RWPE1 (cell line): ENCODE data around the gene TSPAN18.

Experiments
- CTCF ChIA-PET: fragments of 350-600 bp; sonication (Branson Sonifier 250); formaldehyde crosslinking; extraction: SDS; loops from one replicate; lab custom pipeline; 2021; lab: Yijun Ruan, JAX
- POLR2A ChIA-PET: fragments of 400-600 bp; formaldehyde crosslinking; extraction: SDS; loops from one replicate; lab custom pipeline; 2020; ENCODE audit warnings: antibody characterized with exemption; ENCODE audit not compliant: low non-redundant PET; lab: Yijun Ruan, JAX
- DNase-seq: peaks from one replicate; pipeline ENCODE4 v3.0.0; 2012; ENCODE audit warnings: low spot score
- H3K27ac ChIP-seq: fragments of 450-650 bp; 2 replicates; pipeline ENCODE4 v1.5.1; 2017
- CTCF ChIP-seq: fragments of 450-650 bp; conservative IDR thresholded peaks from 2 replicates; pipeline ENCODE4 v1.5.1; 2017; ENCODE audit warnings: low read depth, mild to moderate bottlenecking

The TSPAN18 gene

GRCh38 chr11:44957040-44957515 lies 230.3 kb downstream of the TSPAN18 start:
- CTCF ChIA-PET, result interaction anchor here (0.7 kb wide), 1 partner anchor 74 kb away, joined by 3 read pairs; no protein-coding TSS in a partner anchor
- no peak for TF ChIP-seq CTCF
- H3K27ac ChIP-seq, result no peak overlapping the region
- POLR2A ChIA-PET, result no interaction called here
- no peak for DNase-seq

- DNase-seq, result no peak
- ChIA-PET CTCF (no interaction called here), POLR2A (no interaction called here)
- TF ChIP-seq CTCF, result no peak
- H3K27ac ChIP-seq, result no peak overlapping the region
Observed at GRCh38 chr11:44957776-44958564, 231.2 kb downstream of the TSPAN18 start.

DNA sequence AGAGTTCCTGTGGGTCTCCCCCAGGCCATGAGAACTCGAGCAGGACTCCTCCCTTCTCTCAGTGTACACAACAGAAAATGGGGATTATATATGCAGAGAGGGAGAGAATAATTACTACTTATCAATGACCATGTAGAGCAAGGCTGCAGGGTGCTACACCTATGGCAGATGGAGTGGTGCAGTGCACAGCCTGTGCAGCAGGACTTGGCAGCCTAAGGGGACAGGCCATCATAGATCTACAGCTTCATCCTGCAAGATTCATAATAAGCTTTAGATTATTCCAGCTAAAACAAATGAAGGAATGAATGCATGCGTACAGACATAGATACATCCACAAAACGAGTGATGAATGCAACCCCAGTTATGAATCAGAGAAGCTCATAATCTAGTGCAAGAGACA lies 232.3 kb downstream of the TSPAN18 start:
- H3K27ac ChIP-seq, result no peak overlapping the region
- ChIA-PET CTCF (interaction anchor here (0.6 kb wide), 2 partner anchors 141 to 188 kb away, joined by 3 read pairs; no protein-coding TSS in a partner anchor), POLR2A (no interaction called here)
- TF ChIP-seq CTCF, result no peak
- DNase-seq, result no peak

DNA sequence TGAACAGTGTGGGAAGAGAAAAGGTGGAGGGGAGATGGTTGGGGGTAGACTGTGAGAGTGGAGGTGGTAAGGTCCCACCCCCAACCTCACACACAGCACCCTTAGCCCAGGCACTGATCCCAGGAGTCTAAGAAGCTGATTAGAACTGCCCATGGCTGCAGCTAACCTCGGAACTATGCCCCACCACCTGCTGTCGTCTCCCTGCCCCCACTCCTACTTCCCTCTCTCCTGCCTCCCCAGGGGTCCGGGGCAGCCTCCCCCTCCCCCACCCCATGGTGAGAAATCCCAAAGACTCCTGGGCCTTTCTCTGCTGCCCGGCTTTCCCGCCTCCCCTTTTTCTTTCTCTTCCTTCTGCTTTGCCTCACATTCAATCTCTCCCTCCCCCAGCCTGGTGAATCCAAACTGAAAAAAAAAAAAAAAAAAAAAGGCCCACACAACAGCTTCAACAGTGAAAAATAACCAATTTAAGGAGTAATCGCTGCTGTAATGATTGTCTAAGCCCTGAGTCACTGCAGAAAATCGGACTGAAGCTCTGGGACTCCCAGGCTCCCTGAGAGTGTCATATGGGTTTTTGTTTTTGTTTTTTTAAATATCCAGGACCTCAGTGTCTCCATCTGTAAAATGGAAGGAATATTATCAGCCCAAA lies 233.6 kb downstream of the TSPAN18 start:
- POLR2A ChIA-PET, result no interaction called here
- TF ChIP-seq CTCF, result no peak
- CTCF ChIA-PET, result interaction anchor here (0.6 to 1.1 kb wide), 2 partner anchors 14 to 384 kb away, joined by 3 to 4 read pairs; no protein-coding TSS in a partner anchor
- no peak overlapping the region for H3K27ac ChIP-seq
- no peak for DNase-seq

GRCh38 chr11:44962464-44962863 lies 235.7 kb downstream of the TSPAN18 start:
- POLR2A ChIA-PET, result no interaction called here
- H3K27ac ChIP-seq, result no peak overlapping the region
- CTCF ChIA-PET, result no interaction called here
- TF ChIP-seq CTCF, result no peak
- DNase-seq, result no peak

- no peak for TF ChIP-seq CTCF
- no peak overlapping the region for H3K27ac ChIP-seq
- CTCF ChIA-PET, result interaction anchor here (0.6 to 0.7 kb wide), 2 partner anchors 27 to 36 kb away, joined by 6 to 11 read pairs; no protein-coding TSS in a partner anchor
Observed at GRCh38 chr11:44963136-44963535, 236.4 kb downstream of the TSPAN18 start.

More at GRCh38 chr11:44963136-44963535, 236.4 kb downstream of the TSPAN18 start:
- POLR2A ChIA-PET, result interaction anchor here (0.6 kb wide), 1 partner anchor 353 kb away, joined by 3 read pairs; no protein-coding TSS in a partner anchor
- no peak for DNase-seq
